Measurements from ENCODE around the gene FNDC8.
"Not testable (repeated sequence)": the region's sequence is repeated elsewhere in the genome, so short reads cannot be mapped to it uniquely, and the experiment has no call there.

The FNDC8 gene

GRCh38 chr17:35144840-35145239, 23.4 kb downstream of the FNDC8 start:
- no peak for DNase-seq

- no peak for DNase-seq
Measured at GRCh38 chr17:35146214-35146833, 24.9 kb downstream of the FNDC8 start.

- no peak for DNase-seq
Measured at GRCh38 chr17:35147375-35147905, 26.0 kb downstream of the FNDC8 start, which contains the start of gene UNC45B. TSS of gene UNC45B (plus strand) at chr17:35147817. CDS start at chr17:35148264, 447 bp downstream.

GRCh38 chr17:35148144-35148543, 26.7 kb downstream of the FNDC8 start:
- DNase-seq, result no peak

- no peak for DNase-seq
Measured at GRCh38 chr17:35149941-35150340, 28.5 kb downstream of the FNDC8 start.

- not testable (repeated sequence) for DNase-seq
Measured at GRCh38 chr17:35151080-35151479, 29.7 kb downstream of the FNDC8 start.

- DNase-seq, result no peak
Measured at GRCh38 chr17:35152421-35153140, 31.2 kb downstream of the FNDC8 start.

- DNase-seq, result no peak
Measured at GRCh38 chr17:35154196-35155165, 33.1 kb downstream of the FNDC8 start.

GRCh38 chr17:35155246-35155645, 33.8 kb downstream of the FNDC8 start:
- DNase-seq, result no peak

GRCh38 chr17:35159940-35160339, 38.5 kb downstream of the FNDC8 start:
- no peak for DNase-seq

- peak; percentile 47 for DNase-seq
Measured at GRCh38 chr17:35160354-35161201, 39.2 kb downstream of the FNDC8 start.

- DNase-seq, result no peak
Measured at GRCh38 chr17:35161281-35161761, 39.9 kb downstream of the FNDC8 start.

GRCh38 chr17:35162755-35163154, 41.3 kb downstream of the FNDC8 start:
- no peak for DNase-seq

GRCh38 chr17:35163886-35164285, 42.5 kb downstream of the FNDC8 start:
- no peak for DNase-seq

- DNase-seq, result no peak
Measured at GRCh38 chr17:35164716-35165115, 43.3 kb downstream of the FNDC8 start.

GRCh38 chr17:35166526-35166925, 45.1 kb downstream of the FNDC8 start:
- DNase-seq, result no peak

GRCh38 chr17:35167046-35167445, 45.6 kb downstream of the FNDC8 start:
- DNase-seq, result no peak

GRCh38 chr17:35167666-35168065, 46.3 kb downstream of the FNDC8 start:
- DNase-seq, result no peak

- no peak for DNase-seq
Measured at GRCh38 chr17:35169835-35170363, 48.5 kb downstream of the FNDC8 start.

GRCh38 chr17:35170968-35171771, 49.8 kb downstream of the FNDC8 start:
- no peak for DNase-seq

GRCh38 chr17:35171834-35172233, 50.4 kb downstream of the FNDC8 start:
- DNase-seq, result no peak
